Choroid plexus epithelial cell (primary cell): ENCODE data around the gene MEIKIN.

Experiments used
- DNase-seq: peaks from one replicate; pipeline ENCODE4 v3.0.0-alpha.2; 2010; ENCODE audit warnings: low read depth
- H3K4me3 ChIP-seq: 2 replicates; pipeline ENCODE4 v1.5.1; 2011; ENCODE audit warnings: low read depth, mild to moderate bottlenecking, control low read depth, low read length, moderate library complexity
- CTCF ChIP-seq: conservative IDR thresholded peaks from 2 replicates; pipeline ENCODE4 v1.5.1; 2011; ENCODE audit warnings: low read depth, mild to moderate bottlenecking, control low read depth, inconsistent platforms, low read length, moderate library complexity

The MEIKIN gene

GRCh38 chr5:131990716-131991115 is 45.3 kb upstream of the MEIKIN start:
- no peak overlapping the region for H3K4me3 ChIP-seq
- DNase-seq = no peak
- no peak for TF ChIP-seq CTCF

- no peak for DNase-seq
- no peak for TF ChIP-seq CTCF
- H3K4me3 ChIP-seq = no peak overlapping the region
These were observed 43.1 kb upstream of the MEIKIN start for GRCh38 chr5:131988601-131989000.

GRCh38 chr5:131987251-131987650 is 41.8 kb upstream of the MEIKIN start:
- TF ChIP-seq CTCF = no peak
- no peak for DNase-seq
- H3K4me3 ChIP-seq = no peak overlapping the region

GRCh38 chr5:131986161-131986912 is 40.9 kb upstream of the MEIKIN start:
- DNase-seq = no peak
- no peak for TF ChIP-seq CTCF
- no peak overlapping the region for H3K4me3 ChIP-seq

GRCh38 chr5:131984956-131985665 is 39.6 kb upstream of the MEIKIN start:
- TF ChIP-seq CTCF = no peak
- no peak for DNase-seq
- no peak overlapping the region for H3K4me3 ChIP-seq

- H3K4me3 ChIP-seq = no peak overlapping the region
- DNase-seq = peak; percentile 44
- no peak for TF ChIP-seq CTCF
These were observed 37.8 kb upstream of the MEIKIN start for GRCh38 chr5:131983244-131983771.

- no peak for TF ChIP-seq CTCF
- no peak overlapping the region for H3K4me3 ChIP-seq
- no peak for DNase-seq
These were observed 36.1 kb upstream of the MEIKIN start for GRCh38 chr5:131981516-131981915.
